ENCODE measurements around the gene CUL9.

Gene CUL9

GRCh38 chr6:43202451-43202850 lies 20.5 kb downstream of the CUL9 start:
- no peak for DNase-seq

- DNase-seq, result no peak
Observed at GRCh38 chr6:43203029-43203717, 21.2 kb downstream of the CUL9 start.

- DNase-seq, result no peak
Observed at GRCh38 chr6:43203718-43204095, 21.7 kb downstream of the CUL9 start.

DNA sequence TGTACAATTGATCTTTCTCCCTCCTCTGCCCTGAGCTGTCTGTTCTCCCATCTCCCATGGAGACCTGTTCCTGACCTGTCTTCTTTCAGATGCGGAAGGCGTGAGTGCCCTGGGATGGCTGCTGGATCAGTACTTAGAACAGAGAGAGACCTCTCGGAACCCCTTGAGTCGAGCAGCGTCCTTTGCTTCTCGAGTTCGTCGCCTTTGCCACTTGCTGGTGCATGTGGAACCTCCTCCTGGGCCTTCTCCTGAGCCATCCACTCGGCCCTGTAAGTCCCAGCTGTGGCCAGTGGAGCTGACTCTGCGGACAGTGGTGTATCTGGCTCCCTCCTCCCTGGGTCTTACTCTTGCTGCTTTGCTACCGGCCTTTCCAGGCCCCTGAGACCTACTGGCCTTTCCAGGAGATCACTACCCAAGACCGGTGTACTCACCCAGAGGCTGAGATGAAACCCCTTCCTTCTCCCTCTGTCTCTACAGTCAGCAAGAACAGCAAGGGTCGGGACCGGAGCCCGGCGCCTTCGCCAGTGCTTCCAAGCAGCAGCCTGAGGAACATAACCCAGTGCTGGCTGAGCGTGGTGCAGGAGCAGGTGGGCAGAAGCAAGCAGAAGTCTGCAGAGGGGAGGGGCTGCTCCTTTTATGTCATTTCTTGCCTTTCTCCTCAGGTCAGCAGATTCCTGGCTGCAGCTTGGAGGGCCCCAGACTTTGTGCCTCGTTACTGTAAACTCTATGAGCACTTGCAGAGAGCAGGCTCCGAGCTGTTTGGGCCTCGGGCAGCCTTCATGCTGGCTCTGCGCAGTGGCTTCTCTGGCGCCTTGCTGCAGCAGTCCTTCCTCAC lies 22.5 kb downstream of the CUL9 start:
- DNase-seq, result no peak

DNA sequence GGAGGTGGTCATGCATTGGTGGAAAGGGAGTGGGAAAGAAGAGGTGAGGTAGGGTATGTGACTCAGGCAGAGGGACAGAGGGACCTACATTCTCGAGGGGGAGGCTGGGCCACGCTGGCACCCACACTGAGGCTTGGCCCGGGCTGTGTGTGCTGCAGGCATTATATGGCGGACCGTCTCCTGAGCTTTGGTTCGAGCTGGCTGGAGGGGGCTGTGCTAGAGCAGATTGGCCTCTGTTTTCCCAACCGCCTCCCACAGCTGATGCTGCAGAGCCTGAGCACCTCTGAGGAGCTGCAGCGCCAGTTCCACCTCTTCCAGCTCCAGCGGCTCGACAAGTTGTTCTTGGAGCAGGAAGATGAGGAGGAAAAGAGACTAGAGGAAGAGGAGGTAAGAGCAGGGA lies 23.9 kb downstream of the CUL9 start:
- no peak for DNase-seq

- DNase-seq, result no peak
Observed at GRCh38 chr6:43207286-43207685, 25.3 kb downstream of the CUL9 start.

DNA sequence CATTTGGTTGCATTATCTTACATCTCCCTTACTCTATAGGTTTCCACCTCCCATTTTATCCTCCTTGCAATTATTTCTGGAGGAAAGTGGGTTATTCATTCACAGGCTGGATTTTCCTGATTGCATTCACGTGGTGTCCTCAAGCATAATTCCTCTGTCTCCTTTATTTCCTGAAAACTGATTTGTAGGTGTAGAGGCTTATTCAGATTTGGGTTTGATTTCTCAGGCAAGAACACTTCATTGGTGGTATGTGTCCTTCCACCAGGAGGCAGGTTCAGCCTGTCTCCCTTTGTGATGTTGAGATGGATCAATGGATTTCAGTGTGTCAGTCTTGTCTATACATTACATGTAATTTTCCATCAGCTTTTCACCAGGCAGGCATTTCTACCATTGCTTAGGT lies 30.0 kb downstream of the CUL9 start:
- no peak for DNase-seq

- no peak for DNase-seq
Observed at GRCh38 chr6:43213431-43213830, 31.4 kb downstream of the CUL9 start.

- no peak for DNase-seq
Observed at GRCh38 chr6:43215066-43215465, 33.1 kb downstream of the CUL9 start.

DNA sequence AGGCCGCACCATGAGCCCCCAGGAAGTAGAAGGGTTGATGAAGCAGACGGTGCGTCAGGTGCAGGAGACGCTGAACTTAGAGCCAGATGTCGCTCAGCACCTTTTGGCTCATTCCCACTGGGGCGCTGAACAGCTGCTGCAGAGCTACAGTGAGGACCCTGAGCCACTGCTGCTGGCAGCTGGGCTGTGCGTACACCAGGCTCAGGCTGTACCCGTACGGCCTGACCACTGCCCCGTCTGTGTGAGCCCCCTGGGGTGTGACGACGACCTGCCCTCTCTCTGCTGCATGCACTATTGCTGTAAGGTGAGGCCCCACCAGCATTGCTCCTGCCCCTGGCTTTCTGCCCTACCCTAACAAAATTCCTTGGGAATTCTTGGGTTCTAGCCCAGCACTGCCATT lies 34.2 kb downstream of the CUL9 start:
- DNase-seq, result no peak

DNA sequence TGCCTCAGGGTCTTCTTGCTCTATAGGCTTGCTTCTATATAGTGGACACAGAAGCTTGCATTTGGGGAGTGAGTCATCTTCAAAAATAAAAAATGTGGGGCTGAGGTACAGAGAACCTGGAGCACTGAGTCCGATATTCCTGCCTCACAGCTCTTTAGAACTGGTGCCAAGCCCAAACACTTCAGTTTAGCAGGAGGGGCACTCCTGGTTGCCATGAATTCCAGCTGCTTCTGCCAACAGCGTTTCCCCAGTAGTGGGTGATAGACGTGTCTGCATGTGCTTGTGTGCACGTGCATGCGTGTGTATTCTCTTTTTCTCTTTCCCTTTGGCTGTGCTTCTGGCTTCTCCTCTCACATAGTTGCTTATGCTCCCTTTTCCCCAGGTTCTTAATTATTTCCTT lies 35.4 kb downstream of the CUL9 start:
- DNase-seq, result no peak

- no peak for DNase-seq
Observed at GRCh38 chr6:43219119-43219518, 37.1 kb downstream of the CUL9 start.

GRCh38 chr6:43219814-43220213 lies 37.8 kb downstream of the CUL9 start:
- no peak for DNase-seq

DNA sequence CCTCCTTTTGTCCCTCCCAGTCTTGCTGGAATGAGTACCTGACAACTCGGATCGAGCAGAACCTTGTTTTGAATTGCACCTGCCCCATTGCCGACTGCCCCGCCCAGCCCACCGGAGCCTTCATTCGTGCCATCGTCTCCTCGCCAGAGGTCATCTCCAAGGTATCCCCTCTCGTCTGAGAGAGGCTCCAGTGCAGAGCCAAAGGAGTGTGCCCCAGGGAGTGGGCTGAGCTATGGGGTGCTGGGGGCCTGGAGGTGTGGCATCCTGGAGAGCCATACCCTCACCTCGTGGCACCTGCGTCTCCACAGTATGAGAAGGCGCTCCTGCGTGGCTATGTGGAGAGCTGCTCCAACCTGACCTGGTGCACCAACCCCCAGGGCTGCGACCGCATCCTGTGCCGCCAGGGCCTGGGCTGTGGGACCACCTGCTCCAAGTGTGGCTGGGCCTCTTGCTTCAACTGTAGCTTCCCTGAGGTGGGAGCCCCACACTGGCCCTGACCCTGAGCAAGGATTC lies 38.5 kb downstream of the CUL9 start:
- DNase-seq, result no peak

GRCh38 chr6:43221046-43221972 lies 39.3 kb downstream of the CUL9 start:
- no peak for DNase-seq

DNA sequence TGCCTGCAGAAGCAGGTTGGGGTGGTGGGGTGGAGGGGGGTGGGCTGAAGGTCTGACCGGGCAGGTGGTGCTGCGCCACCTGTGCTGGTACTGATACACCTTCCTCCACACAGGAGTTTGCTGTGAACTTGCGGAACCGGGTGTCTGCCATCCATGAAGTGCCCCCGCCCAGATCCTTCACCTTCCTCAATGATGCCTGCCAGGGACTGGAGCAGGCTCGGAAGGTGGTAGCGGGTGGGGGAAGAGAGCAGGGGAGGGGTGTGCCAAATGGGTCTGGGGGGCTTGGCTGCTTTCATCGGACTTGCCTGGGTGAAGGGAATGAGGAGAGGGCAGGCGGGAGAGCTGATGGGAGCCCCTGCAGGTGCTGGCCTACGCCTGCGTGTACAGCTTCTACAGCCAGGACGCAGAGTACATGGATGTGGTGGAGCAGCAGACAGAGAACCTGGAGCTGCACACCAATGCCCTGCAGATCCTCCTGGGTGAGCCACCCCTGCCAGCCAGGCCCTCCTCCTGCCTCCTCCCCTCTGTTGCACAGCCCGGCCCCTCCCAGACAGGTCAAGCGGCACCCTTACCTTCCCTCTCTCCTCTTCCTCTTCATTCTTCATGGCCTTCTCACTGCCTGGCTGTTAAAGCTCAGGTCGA lies 40.5 kb downstream of the CUL9 start:
- DNase-seq, result no peak

DNA sequence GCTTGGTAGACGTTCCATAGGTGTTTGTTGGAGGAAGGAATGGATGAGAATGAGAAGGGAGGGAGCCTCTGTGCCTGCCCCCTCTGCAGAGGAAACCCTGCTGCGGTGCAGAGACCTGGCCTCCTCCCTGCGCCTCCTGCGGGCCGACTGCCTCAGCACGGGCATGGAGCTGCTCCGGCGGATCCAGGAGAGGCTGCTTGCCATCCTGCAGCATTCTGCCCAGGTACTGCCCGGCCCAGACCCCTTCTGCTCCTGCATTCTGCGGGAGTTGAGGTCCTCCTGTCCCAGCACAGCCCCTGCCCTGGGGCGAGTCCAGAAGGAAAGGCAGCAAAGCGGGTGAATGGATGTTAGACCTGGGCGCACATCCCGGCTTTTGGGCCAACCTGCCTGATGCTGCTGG lies 41.2 kb downstream of the CUL9 start:
- no peak for DNase-seq

- no peak for DNase-seq
Observed at GRCh38 chr6:43226192-43226851, 44.3 kb downstream of the CUL9 start.

- no peak for DNase-seq
Observed at GRCh38 chr6:43228951-43229802, 47.2 kb downstream of the CUL9 start, which contains the start of gene DNPH1. TSS of gene DNPH1 (minus strand) at chr6:43229481. CDS start at chr6:43229456, 25 bp downstream.

DNA sequence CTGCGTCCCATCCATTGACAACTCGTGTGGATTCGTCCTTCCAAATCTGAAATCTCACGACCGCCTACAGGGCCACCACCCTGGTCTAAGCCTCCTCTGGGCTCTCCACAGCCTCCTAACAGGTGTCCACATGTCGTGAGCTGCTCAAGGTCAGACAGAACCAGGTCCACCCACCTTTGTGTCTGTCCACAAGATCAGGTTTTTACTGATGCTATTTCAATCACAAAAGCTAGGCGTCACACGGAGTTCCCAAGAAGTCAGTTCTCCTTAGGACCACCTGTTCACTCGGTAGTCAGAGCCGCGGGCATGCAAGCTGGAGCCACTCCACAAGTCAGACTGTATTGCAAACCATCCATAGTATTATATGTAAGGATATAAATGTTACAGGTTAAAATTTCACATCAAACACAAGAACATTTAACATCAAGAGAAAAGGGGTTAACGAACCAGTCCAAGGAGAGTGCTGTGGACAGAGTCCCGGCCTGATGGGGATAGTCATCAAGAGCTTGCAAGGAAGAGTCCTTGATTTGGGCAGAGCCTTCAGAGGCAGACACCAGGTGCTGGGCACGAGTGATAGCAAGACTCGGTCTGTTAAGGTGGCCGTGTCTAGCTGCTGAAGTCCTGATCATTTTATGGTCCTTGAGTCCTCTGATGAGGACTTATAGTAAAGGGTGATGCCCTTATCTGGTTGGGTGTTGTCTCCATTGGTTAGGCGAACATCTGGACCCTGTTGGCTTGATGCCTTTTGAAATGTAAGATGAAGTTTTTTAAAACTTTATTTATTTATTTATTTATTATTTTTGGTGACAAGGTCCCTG lies 48.0 kb downstream of the CUL9 start:
- no peak for DNase-seq

All from NCI-H2081 treated with DMSO at 0.1 percent for 48 hours (cell line).